GM23338 (cell line): Measurements from ENCODE around the gene MYO7B. TPM values are rescaled to one million over a fixed set of nuclear protein-coding genes. Genes with fewer than 3 reads are reported as not detected.

ENCODE experiments used
- ATAC-seq: fragments of 200-7000 bp; cut with Tn5 transposase; 3 replicates; pipeline ENCODE4 v1.9.1; 2020
- DNase-seq: peaks from one replicate; pipeline ENCODE4 v3.0.0-alpha.2; 2015; ENCODE audit warnings: low spot score
- H2AFZ ChIP-seq: fragments of 200-600 bp; sonication (generic); 2 replicates; pipeline ENCODE4 v1.8.0; 2016; ENCODE audit warnings: antibody characterized with exemption, mild to moderate bottlenecking, moderate library complexity
- H3F3A ChIP-seq: fragments of 200-600 bp; sonication (generic); replicated peaks from 2 replicates; pipeline ENCODE4 v1.8.0; 2017; ENCODE audit warnings: antibody characterized with exemption, mixed run types, low read depth
- H3K27ac ChIP-seq: fragments of 200-600 bp; sonication (generic); 2 replicates; pipeline ENCODE4 v1.6.1; 2016; ENCODE audit warnings: low read depth
- H3K27me3 ChIP-seq: fragments of 200-600 bp; sonication (generic); 2 replicates; pipeline ENCODE4 v1.8.0; 2016; ENCODE audit warnings: mild to moderate bottlenecking, mixed run types, moderate library complexity; ENCODE audit not compliant: insufficient read depth
- H3K36me3 ChIP-seq: fragments of 200-600 bp; sonication (generic); 2 replicates; pipeline ENCODE4 v1.8.0; 2016; ENCODE audit warnings: mild to moderate bottlenecking; ENCODE audit not compliant: insufficient read depth
- H3K4me1 ChIP-seq: fragments of 200-600 bp; sonication (generic); 2 replicates; pipeline ENCODE4 v1.8.0; 2016; ENCODE audit warnings: mild to moderate bottlenecking, moderate library complexity; ENCODE audit not compliant: insufficient read depth
- H3K4me2 ChIP-seq: fragments of 200-600 bp; sonication (generic); 2 replicates; pipeline ENCODE4 v1.7.1; 2017; ENCODE audit warnings: mixed run types
- H3K4me3 ChIP-seq: fragments of 200-600 bp; sonication (generic); 2 replicates; pipeline ENCODE4 v1.6.1; 2016; ENCODE audit warnings: mixed run types
- H3K79me2 ChIP-seq: fragments of 200-600 bp; sonication (generic); replicated peaks from 2 replicates; pipeline ENCODE4 v1.8.0; 2017; ENCODE audit warnings: mild to moderate bottlenecking; ENCODE audit not compliant: insufficient read depth
- H3K9me2 ChIP-seq: fragments of 200-600 bp; sonication (generic); 2 replicates; pipeline ENCODE4 v1.8.0; 2017; ENCODE audit not compliant: insufficient read depth
- H4K20me1 ChIP-seq: fragments of 200-600 bp; sonication (generic); replicated peaks from 2 replicates; pipeline ENCODE4 v1.8.0; 2017; ENCODE audit warnings: mild to moderate bottlenecking; ENCODE audit not compliant: insufficient read depth
- H3K27ac Mint-ChIP-seq: 2 replicates; pipeline ENCODE4 v1.8.0; 2020; ENCODE audit warnings: inconsistent platforms, mild to moderate bottlenecking, moderate library complexity, mixed read lengths
- H3K27me3 Mint-ChIP-seq: 3 replicates; pipeline ENCODE4 v1.8.0; 2022; ENCODE audit warnings: low read depth, mild to moderate bottlenecking, moderate library complexity, mixed read lengths, inconsistent platforms; ENCODE audit not compliant: insufficient read depth, poor library complexity
- H3K36me3 Mint-ChIP-seq: 3 replicates; pipeline ENCODE4 v1.8.0; 2021; ENCODE audit warnings: low read depth, mild to moderate bottlenecking, inconsistent platforms, moderate library complexity, mixed read lengths
- H3K4me1 Mint-ChIP-seq: 3 replicates; pipeline ENCODE4 v1.8.0; 2020; ENCODE audit warnings: mild to moderate bottlenecking, inconsistent platforms, mixed read lengths
- H3K4me3 Mint-ChIP-seq: 3 replicates; pipeline ENCODE4 v1.8.0; 2021; ENCODE audit warnings: moderate library complexity, mild to moderate bottlenecking, inconsistent platforms, mixed read lengths
- H3K9me3 Mint-ChIP-seq: 3 replicates; pipeline ENCODE4 v1.8.0; 2020; ENCODE audit warnings: moderate library complexity, mild to moderate bottlenecking, inconsistent platforms, mixed read lengths
- CREB1 ChIP-seq: fragments of 250-450 bp; sonication (Bioruptor Pico); IDR thresholded peaks from 2 replicates; pipeline ENCODE4 v1.5.0; 2020; ENCODE audit warnings: low read depth, mild to moderate bottlenecking, moderate library complexity
- CTCF ChIP-seq, 2 experiments: fragments of 200-600 bp in 1 of 2; sonication (generic) in 1 of 2; conservative IDR thresholded peaks; 2 replicates each; pipeline versions ENCODE4 v1.5.1 to v1.6.1; 2016 to 2017; ENCODE audit warnings: antibody characterized with exemption in 2 of 2, low read depth in 2 of 2, mild to moderate bottlenecking in 2 of 2, moderate library complexity in 1 of 2
- ETS1 ChIP-seq: IDR thresholded peaks from 2 replicates; pipeline ENCODE4 v1.6.1; 2016; ENCODE audit warnings: antibody characterized with exemption
- EZH2 ChIP-seq: fragments of 200-600 bp; sonication (generic); IDR thresholded peaks from one replicate; pipeline ENCODE4 v1.8.0; 2017; ENCODE audit warnings: antibody characterized with exemption, mild to moderate bottlenecking, low read depth; ENCODE audit not compliant: unreplicated experiment
- EZH2phosphoT487 ChIP-seq: fragments of 200-600 bp; sonication (generic); IDR thresholded peaks from one replicate; pipeline ENCODE4 v1.8.1; 2018; ENCODE audit warnings: antibody characterized with exemption; ENCODE audit not compliant: unreplicated experiment
- JUNB ChIP-seq: IDR thresholded peaks from one replicate; pipeline ENCODE4 v1.6.1; 2016; ENCODE audit warnings: antibody characterized with exemption; ENCODE audit not compliant: unreplicated experiment
- NANOG ChIP-seq: IDR thresholded peaks from 2 replicates; pipeline ENCODE4 v1.6.1; 2016; ENCODE audit warnings: antibody characterized with exemption, borderline replicate concordance
- POLR2AphosphoS5 ChIP-seq: IDR thresholded peaks from 2 replicates; pipeline ENCODE4 v1.6.1; 2016; ENCODE audit warnings: antibody characterized with exemption, low read depth
- REST ChIP-seq: IDR thresholded peaks from one replicate; pipeline ENCODE4 v1.6.1; 2018; ENCODE audit warnings: antibody characterized with exemption; ENCODE audit not compliant: unreplicated experiment
- STAT1 ChIP-seq: IDR thresholded peaks from one replicate; pipeline ENCODE4 v1.6.1; 2016; ENCODE audit warnings: antibody characterized with exemption; ENCODE audit not compliant: unreplicated experiment
- ZNF114 ChIP-seq: fragments of 250-450 bp; sonication (Bioruptor Pico); IDR thresholded peaks from 2 replicates; pipeline ENCODE4 v1.5.0; 2020; ENCODE audit warnings: mild to moderate bottlenecking, moderate library complexity
- ZNF331 ChIP-seq: fragments of 250-450 bp; sonication (Bioruptor Pico); IDR thresholded peaks from 2 replicates; pipeline ENCODE4 v1.5.0; 2020; ENCODE audit warnings: low read depth, mild to moderate bottlenecking, moderate library complexity
- ZNF462 ChIP-seq: fragments of 250-450 bp; sonication (Bioruptor Pico); IDR thresholded peaks from 2 replicates; pipeline ENCODE4 v1.5.0; 2020; ENCODE audit warnings: mild to moderate bottlenecking, moderate library complexity
- polyA plus RNA-seq: library from polyadenylated mRNA; unstranded; fragments of >200 nt; fragmentation: Nextera tagmentation; extraction: Ambion mirVana; gene quantifications from 2 replicates; pipeline ENCODE4 v1.2.1, GENCODE V29; 2016
- total RNA-seq: library from RNA; depleted of rRNA; stranded (reverse); fragments of >200 nt; shearing (Covaris generic); gene quantifications from 2 replicates; pipeline ENCODE4 v1.2.3, GENCODE V29; 2014

MYO7B gene
- total and polyA plus RNA-seq, 2 experiments from 2014 or later: not detected

- peaks cover 10% of the 10 kb centered on the region; the same call in 1 of the 2 replicates for H3K4me1 ChIP-seq
- no peak for TF ChIP-seq ZNF331 (CRISPR knock-in tag)
- no peak for TF ChIP-seq CREB1 (CRISPR knock-in tag)
- TF ChIP-seq CTCF (conservative IDR thresholded peaks at IDR 0.05; ENCODE audit: low read depth in 2 of 2): no peak
- no peak for TF ChIP-seq EZH2phosphoT487
- TF ChIP-seq ZNF462 (CRISPR knock-in tag): no peak
- TF ChIP-seq POLR2AphosphoS5: no peak
- TF ChIP-seq NANOG: no peak
- no peak for TF ChIP-seq JUNB
- no peak for TF ChIP-seq STAT1
- no peak for TF ChIP-seq REST
- no peak for TF ChIP-seq ZNF114
- no peak for TF ChIP-seq ETS1
- TF ChIP-seq EZH2: no peak
- ATAC-seq: no peak
These were observed 105.7 kb downstream of the MYO7B start for GRCh38 chr2:127641133-127641532.

More at GRCh38 chr2:127641133-127641532, 105.7 kb downstream of the MYO7B start:
- H3K4me3 ChIP-seq: no peak overlapping the region
- H4K20me1 ChIP-seq: no peaks in the 10 kb centered on the region
- no peaks in the 10 kb centered on the region for H3K27me3 ChIP-seq
- H2AFZ ChIP-seq: no peak overlapping the region
- no peaks in the 10 kb centered on the region for H3K79me2 ChIP-seq
- Mint-ChIP-seq H3K27me3 (peaks cover 3% of the 10 kb centered on the region), H3K36me3 (no peaks in the 10 kb centered on the region), H3K9me3 (no peaks in the 10 kb centered on the region), H3K4me3 (no peak overlapping the region), H3K4me1 (peaks cover 9% of the 10 kb centered on the region; the same call in 2 of the 3 replicates), H3K27ac (no peak overlapping the region)
- H3K36me3 ChIP-seq: no peaks in the 10 kb centered on the region
- no peak overlapping the region for H3K4me2 ChIP-seq
- DNase-seq: no peak
- no peaks in the 10 kb centered on the region for H3K9me2 ChIP-seq
- H3F3A ChIP-seq: no peaks in the 10 kb centered on the region
- no peak overlapping the region for H3K27ac ChIP-seq
